Mesenchymal stem cell (in vitro differentiated cells and primary cell): ENCODE results near the gene TK1.

Source experiments
- DNase-seq: peaks from one replicate; pipeline ENCODE4 v3.0.0-alpha.2; 2013
- H2AFZ ChIP-seq: one replicate; pipeline ENCODE4 v1.6.1; 2013; ENCODE audit warnings: low read depth, mild to moderate bottlenecking, control low read depth, inconsistent platforms, low read length, moderate library complexity
- H2AK5ac ChIP-seq: 2 replicates; pipeline ENCODE4 v1.6.1; 2013; ENCODE audit warnings: low read length, moderate library complexity, mild to moderate bottlenecking, inconsistent platforms; ENCODE audit not compliant: severe bottlenecking
- H2BK120ac ChIP-seq: one replicate; pipeline ENCODE4 v1.6.1; 2013; ENCODE audit warnings: low read depth, mild to moderate bottlenecking, inconsistent platforms, low read length, moderate library complexity
- H2BK12ac ChIP-seq, 2 experiments: one replicate each; pipeline ENCODE4 v1.6.1; 2013; ENCODE audit warnings: inconsistent platforms in 2 of 2, low read length in 2 of 2, mild to moderate bottlenecking in 2 of 2, moderate library complexity in 2 of 2, control low read depth in 1 of 2
- H2BK15ac ChIP-seq: one replicate; pipeline ENCODE4 v1.6.1; 2013; ENCODE audit warnings: mild to moderate bottlenecking, low read depth, inconsistent platforms; ENCODE audit not compliant: poor library complexity, severe bottlenecking
- H2BK5ac ChIP-seq: 2 replicates; pipeline ENCODE4 v1.6.1; 2013; ENCODE audit warnings: low read depth, mild to moderate bottlenecking, low read length, control low read depth, inconsistent platforms; ENCODE audit not compliant: poor library complexity, severe bottlenecking
- H3K14ac ChIP-seq, 2 experiments: one replicate each; pipeline ENCODE4 v1.6.1; 2013; ENCODE audit warnings: inconsistent platforms in 2 of 2, low read length in 2 of 2, control low read depth in 1 of 2, mild to moderate bottlenecking in 1 of 2, moderate library complexity in 1 of 2
- H3K18ac ChIP-seq, 2 experiments: one replicate each; pipeline ENCODE4 v1.6.1; 2013; ENCODE audit warnings: inconsistent platforms in 2 of 2, low read length in 2 of 2, control low read depth in 1 of 2, low read depth in 1 of 2, mild to moderate bottlenecking in 1 of 2
- H3K23ac ChIP-seq, 2 experiments: one replicate each; pipeline ENCODE4 v1.6.1; 2013; ENCODE audit warnings: inconsistent platforms in 2 of 2, low read length in 2 of 2, mild to moderate bottlenecking in 2 of 2, moderate library complexity in 2 of 2, control low read depth in 1 of 2
- H3K27ac ChIP-seq: 2 replicates; pipeline ENCODE4 v1.5.1; 2013; ENCODE audit warnings: mild to moderate bottlenecking, moderate library complexity, low read length, control low read depth, inconsistent platforms; ENCODE audit not compliant: poor library complexity, severe bottlenecking
- H3K27me3 ChIP-seq, 2 experiments: 2 replicates each; pipeline versions ENCODE4 v1.6.1 to v1.7.0; 2013; ENCODE audit warnings: low read length in 2 of 2, mild to moderate bottlenecking in 2 of 2, moderate library complexity in 2 of 2, control low read depth in 1 of 2, inconsistent platforms in 1 of 2; ENCODE audit not compliant: control insufficient read depth in 1 of 2, insufficient read depth in 1 of 2
- H3K36me3 ChIP-seq, 2 experiments: 2 replicates each; pipeline versions ENCODE4 v1.6.1 to v1.7.0; 2013; ENCODE audit warnings: low read length in 2 of 2, control low read depth in 1 of 2, inconsistent platforms in 1 of 2, low read depth in 1 of 2, mild to moderate bottlenecking in 1 of 2; ENCODE audit not compliant: insufficient read depth in 2 of 2, control insufficient read depth in 1 of 2
- H3K4ac ChIP-seq, 2 experiments: one replicate each; pipeline ENCODE4 v1.6.1; 2013; ENCODE audit warnings: inconsistent platforms in 2 of 2, low read length in 2 of 2, mild to moderate bottlenecking in 2 of 2, moderate library complexity in 2 of 2, control low read depth in 1 of 2, low read depth in 1 of 2
- H3K4me1 ChIP-seq: 2 replicates; pipeline ENCODE4 v1.6.1; 2013; ENCODE audit warnings: low read depth, low read length, control low read depth; ENCODE audit not compliant: control insufficient read depth, insufficient read depth
- H3K4me2 ChIP-seq: 2 replicates; pipeline ENCODE4 v1.6.1; 2013; ENCODE audit warnings: low read length, mild to moderate bottlenecking, inconsistent platforms; ENCODE audit not compliant: poor library complexity, severe bottlenecking
- H3K4me3 ChIP-seq, 2 experiments: 2 replicates each; pipeline versions ENCODE4 v1.5.1 to v1.7.0; 2013; ENCODE audit warnings: low read length in 2 of 2, mild to moderate bottlenecking in 2 of 2, control low read depth in 1 of 2, low read depth in 1 of 2; ENCODE audit not compliant: insufficient read depth in 1 of 2
- H3K79me1 ChIP-seq: replicated peaks from 2 replicates; pipeline ENCODE4 v1.6.1; 2013; ENCODE audit warnings: mild to moderate bottlenecking, control low read depth, low read length, inconsistent platforms; ENCODE audit not compliant: poor library complexity, severe bottlenecking
- H3K9ac ChIP-seq: 2 replicates; pipeline ENCODE4 v1.7.0; 2013; ENCODE audit warnings: mild to moderate bottlenecking, low read length, moderate library complexity
- H3K9me3 ChIP-seq: 2 replicates; pipeline ENCODE4 v1.7.0; 2013; ENCODE audit warnings: mild to moderate bottlenecking, low read length; ENCODE audit not compliant: control insufficient read depth
- H4K8ac ChIP-seq: one replicate; pipeline ENCODE4 v1.6.1; 2013; ENCODE audit warnings: inconsistent platforms, mild to moderate bottlenecking, low read length, moderate library complexity
- H4K91ac ChIP-seq: one replicate; pipeline ENCODE4 v1.6.1; 2013; ENCODE audit warnings: mild to moderate bottlenecking, low read length, inconsistent platforms
- WGBS: methylation state at CpG from one replicate; pipeline ENCODE4 v1.1.7; 2013; ENCODE audit warnings: mixed read lengths; 5-methylcytosine and 5-hydroxymethylcytosine counted together

The TK1 gene

DNA sequence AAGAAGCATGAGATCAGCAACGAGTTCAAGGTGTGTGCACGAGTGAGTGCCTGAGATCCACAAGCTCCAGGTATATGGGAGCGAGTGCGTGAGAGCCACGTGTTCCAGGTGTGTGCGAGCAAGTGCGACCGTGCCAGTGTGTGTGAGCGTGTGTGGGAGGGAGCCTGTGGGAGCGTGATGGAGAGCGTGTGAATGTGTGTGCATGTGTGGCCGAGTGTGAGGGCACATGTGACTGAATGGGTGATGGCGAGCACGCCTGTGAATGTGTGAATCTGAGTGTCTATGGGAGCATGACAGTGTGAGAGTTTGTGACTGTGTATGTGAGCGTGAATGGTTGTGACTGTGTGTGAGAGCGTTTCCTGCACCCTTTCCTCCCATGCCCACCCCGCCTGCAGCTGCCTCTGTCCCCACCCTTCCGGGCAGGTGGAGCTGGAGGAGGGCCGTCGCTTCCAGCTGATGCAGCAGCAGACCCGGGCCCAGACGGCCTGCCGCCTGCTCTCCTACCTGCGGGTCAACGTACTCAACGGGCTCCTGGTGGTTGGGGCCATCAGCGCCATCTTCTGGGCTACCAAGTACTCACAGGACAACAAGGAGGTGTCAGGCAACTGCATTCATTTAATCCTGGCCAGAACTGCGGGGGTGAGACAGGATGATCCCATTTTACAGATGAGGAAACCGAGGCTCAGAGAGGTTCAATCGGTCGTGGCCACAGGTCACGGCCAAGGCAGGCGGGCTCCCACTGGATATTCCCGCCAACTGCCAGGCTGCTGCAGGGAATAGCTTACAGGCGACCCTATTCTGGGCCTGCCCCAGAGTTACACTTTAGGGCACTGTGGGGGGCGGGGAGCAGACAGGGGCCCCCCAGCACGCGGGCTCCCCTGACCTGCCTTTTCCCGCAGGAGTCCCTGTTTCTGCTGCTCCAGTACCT, 52.6 kb downstream of the TK1 start:
- Histone ChIP-seq H2AK5ac (no peak overlapping the region), H3K27ac (no peak overlapping the region), H3K4ac (no peak overlapping the region), H3K9me3 (no peaks in the 10 kb centered on the region), H2AFZ (no peak overlapping the region), H3K36me3 (no peaks in the 10 kb centered on the region), H4K91ac (peak overlapping the region; percentile 2), H3K18ac (no peak overlapping the region), H3K79me1 (no peaks in the 10 kb centered on the region), H2BK5ac (no peak overlapping the region), H3K4me1 (peaks cover 31% of the 10 kb centered on the region), H3K4me2 (no peak overlapping the region), H2BK12ac (no peak overlapping the region), H3K23ac (no peak overlapping the region), H2BK120ac (no peak overlapping the region), H3K27me3 (peaks cover 8 to 82% of the 10 kb centered on the region in 2 experiments), H3K9ac (no peak overlapping the region), H3K14ac (peak overlapping the region in 1 of 2 experiments; percentile 53), H3K4me3 (no peak overlapping the region), H4K8ac (no peak overlapping the region), H2BK15ac (no peak overlapping the region)
- no peak for DNase-seq
- 64% methylated on average over 35 of the region's 39 CpGs for WGBS

DNA sequence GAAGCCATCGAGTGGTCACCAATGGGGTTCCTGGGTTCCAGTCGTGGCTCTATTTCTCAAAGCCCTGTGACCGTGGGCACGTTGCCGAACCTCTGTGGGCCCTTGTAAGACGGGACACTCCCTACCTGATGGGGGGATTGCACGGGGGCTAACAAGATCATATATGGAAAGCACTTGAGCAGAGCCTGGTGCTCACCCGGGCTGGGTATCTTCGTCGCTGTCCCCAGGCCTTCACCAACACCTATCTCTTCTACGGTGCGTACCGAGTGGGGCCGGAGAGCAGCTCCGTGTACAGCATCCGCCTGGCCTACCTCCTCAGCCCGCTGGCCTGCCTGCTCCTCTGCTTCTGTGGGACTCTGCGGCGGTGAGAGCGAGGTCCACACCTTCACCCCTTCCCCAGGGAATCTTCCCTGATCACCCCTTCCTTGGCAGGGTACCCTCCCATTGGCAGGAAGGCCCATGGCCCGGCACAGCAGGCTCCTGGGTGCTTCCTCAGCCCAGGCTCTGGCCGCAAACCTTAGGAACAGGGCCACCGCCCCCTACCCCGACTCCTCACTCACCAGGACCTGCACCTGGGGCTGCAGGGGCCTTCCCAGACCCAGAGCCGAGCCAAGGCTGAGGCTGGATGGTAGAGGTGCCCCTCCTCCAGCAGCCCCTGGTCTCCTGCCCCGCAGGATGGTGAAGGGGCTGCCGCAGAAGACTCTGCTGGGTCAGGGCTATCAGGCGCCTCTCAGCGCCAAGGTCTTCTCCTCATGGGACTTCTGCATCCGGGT, 53.5 kb downstream of the TK1 start:
- no peak overlapping the region for H3K23ac ChIP-seq
- no peaks in the 10 kb centered on the region for H3K79me1 ChIP-seq
- no peak overlapping the region for H3K4me3 ChIP-seq
- peaks cover 32% of the 10 kb centered on the region for H3K4me1 ChIP-seq
- no peaks in the 10 kb centered on the region for H3K36me3 ChIP-seq
- H2AFZ ChIP-seq = no peak overlapping the region
- WGBS = 93% methylated on average over 30 of the region's 30 CpGs
- H3K9me3 ChIP-seq = no peaks in the 10 kb centered on the region
- H3K27me3 ChIP-seq = peaks cover 8 to 87% of the 10 kb centered on the region in 2 experiments
- H2BK5ac ChIP-seq = no peak overlapping the region
- H4K8ac ChIP-seq = no peak overlapping the region
- no peak overlapping the region for H3K9ac ChIP-seq
- no peak overlapping the region for H3K18ac ChIP-seq
- H3K4ac ChIP-seq = no peak overlapping the region
- H2BK120ac ChIP-seq = no peak overlapping the region
- peak overlapping the region in 1 of 2 experiments; percentile 49 for H2BK12ac ChIP-seq
- H4K91ac ChIP-seq = no peak overlapping the region
- no peak overlapping the region for H3K14ac ChIP-seq
- peak overlapping the region; percentile 26 for H2BK15ac ChIP-seq
- DNase-seq = no peak
- no peak overlapping the region for H3K4me2 ChIP-seq
- H2AK5ac ChIP-seq = no peak overlapping the region
- no peak overlapping the region for H3K27ac ChIP-seq

DNA sequence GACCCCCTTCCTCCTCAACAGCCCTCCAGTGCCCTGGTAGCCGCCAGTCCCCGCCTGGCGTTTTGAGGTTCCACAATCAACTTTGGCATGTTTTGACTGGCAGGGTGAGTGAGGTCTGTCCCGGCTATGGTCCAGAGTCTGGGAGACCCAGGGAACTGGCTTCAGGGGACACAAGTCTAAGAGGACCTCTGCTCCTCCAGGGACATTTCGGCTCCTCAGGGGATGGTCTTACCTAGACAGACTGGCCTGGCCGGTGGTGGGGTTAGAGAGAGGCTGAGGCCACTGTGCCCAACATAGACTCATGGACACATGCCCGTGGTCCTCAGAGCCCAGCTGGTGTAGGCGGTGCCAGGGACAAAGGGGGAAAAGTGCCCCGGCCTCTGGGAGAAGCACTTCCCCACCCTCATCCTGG, 54.1 kb downstream of the TK1 start:
- no peak overlapping the region for H3K4ac ChIP-seq
- H3K27me3 ChIP-seq = peaks cover 8 to 85% of the 10 kb centered on the region in 2 experiments
- H3K9me3 ChIP-seq = no peaks in the 10 kb centered on the region
- no peak overlapping the region for H3K4me2 ChIP-seq
- H3K4me3 ChIP-seq = no peak overlapping the region
- H2BK120ac ChIP-seq = no peak overlapping the region
- H2BK15ac ChIP-seq = no peak overlapping the region
- WGBS = 90% methylated on average over 9 of the region's 9 CpGs
- peaks cover 1% of the 10 kb centered on the region for H3K79me1 ChIP-seq
- no peak overlapping the region for H3K14ac ChIP-seq
- H4K91ac ChIP-seq = peak overlapping the region; percentile 41
- H3K4me1 ChIP-seq = peaks cover 34% of the 10 kb centered on the region
- no peak overlapping the region for H3K27ac ChIP-seq
- no peak overlapping the region for H2BK12ac ChIP-seq
- H2BK5ac ChIP-seq = no peak overlapping the region
- H3K23ac ChIP-seq = no peak overlapping the region
- no peak overlapping the region for H3K9ac ChIP-seq
- H4K8ac ChIP-seq = no peak overlapping the region
- no peak overlapping the region for H3K18ac ChIP-seq
- no peak overlapping the region for H2AFZ ChIP-seq
- no peak overlapping the region for H2AK5ac ChIP-seq
- DNase-seq = no peak
- no peaks in the 10 kb centered on the region for H3K36me3 ChIP-seq

DNA sequence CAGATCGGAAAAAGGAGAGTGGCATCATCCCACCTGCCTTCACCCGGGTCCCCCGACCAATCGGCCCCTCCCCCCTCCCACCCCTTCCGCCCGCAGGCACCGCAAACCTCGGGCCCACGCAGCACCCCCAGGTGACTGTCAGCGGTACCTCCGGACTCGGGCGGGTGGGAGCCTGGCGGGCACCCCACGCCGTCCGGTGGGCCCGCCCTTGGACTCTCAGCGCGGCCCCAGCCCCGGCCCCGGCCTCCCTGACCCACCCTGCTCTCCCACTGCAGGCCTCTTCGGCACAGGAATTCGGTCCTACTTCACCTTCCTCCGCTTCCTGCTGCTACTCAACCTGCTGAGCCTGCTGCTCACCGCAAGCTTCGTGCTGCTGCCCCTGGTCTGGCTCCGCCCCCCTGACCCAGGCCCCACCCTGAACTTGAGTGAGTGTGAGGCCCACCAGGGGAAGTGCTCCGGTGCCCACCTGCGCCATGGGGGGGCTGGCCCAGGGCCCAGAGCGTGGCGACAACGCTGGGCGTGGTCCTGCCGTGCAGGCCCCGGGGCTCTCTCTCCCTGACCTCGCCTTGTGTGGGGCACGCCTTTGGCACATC, 54.7 kb downstream of the TK1 start:
- 28% methylated on average over 32 of the region's 38 CpGs for WGBS
- Histone ChIP-seq H2AK5ac (no peak overlapping the region), H3K36me3 (no peaks in the 10 kb centered on the region), H3K9ac (no peak overlapping the region), H2BK5ac (no peak overlapping the region), H2BK120ac (peak overlapping the region; percentile 81), H4K8ac (peak overlapping the region; percentile 47), H3K9me3 (no peaks in the 10 kb centered on the region), H3K27me3 (peaks cover 8 to 86% of the 10 kb centered on the region in 2 experiments), H2BK12ac (no peak overlapping the region), H2AFZ (no peak overlapping the region), H3K23ac (no peak overlapping the region), H4K91ac (peak overlapping the region; percentile 41), H3K4me2 (peak overlapping the region; percentile 61), H3K14ac (no peak overlapping the region), H3K18ac (no peak overlapping the region), H3K4me3 (no peak overlapping the region), H3K79me1 (peaks cover 2% of the 10 kb centered on the region), H3K4ac (no peak overlapping the region), H2BK15ac (peak overlapping the region; percentile 98), H3K27ac (no peak overlapping the region), H3K4me1 (peaks cover 40% of the 10 kb centered on the region)
- no peak for DNase-seq
